Right renal pelvis (tissue), 4 donors: ENCODE results near the gene MRPL54. TPM values are rescaled to one million over a fixed set of nuclear protein-coding genes. Genes with fewer than 3 reads are reported as not detected.

ENCODE experiments used
- DNase-seq, 4 donors: peaks; one replicate each; pipeline ENCODE4 v3.0.0-alpha.2; 2013; ENCODE audit warnings: low read depth in 4 of 4, low spot score in 3 of 4, missing footprints in 1 of 4
- polyA plus RNA-seq, 4 donors: library from polyadenylated mRNA; unstranded; fragments of 120-200 nt; gene quantifications; one replicate each; pipeline ENCODE4 v1.2.1, GENCODE V29; 2013; ENCODE audit not compliant: insufficient read length in 4 of 4

Gene MRPL54
- polyA plus RNA-seq, 4 donors, result 32.1 to 43.9 (median 38.1) TPM

DNA sequence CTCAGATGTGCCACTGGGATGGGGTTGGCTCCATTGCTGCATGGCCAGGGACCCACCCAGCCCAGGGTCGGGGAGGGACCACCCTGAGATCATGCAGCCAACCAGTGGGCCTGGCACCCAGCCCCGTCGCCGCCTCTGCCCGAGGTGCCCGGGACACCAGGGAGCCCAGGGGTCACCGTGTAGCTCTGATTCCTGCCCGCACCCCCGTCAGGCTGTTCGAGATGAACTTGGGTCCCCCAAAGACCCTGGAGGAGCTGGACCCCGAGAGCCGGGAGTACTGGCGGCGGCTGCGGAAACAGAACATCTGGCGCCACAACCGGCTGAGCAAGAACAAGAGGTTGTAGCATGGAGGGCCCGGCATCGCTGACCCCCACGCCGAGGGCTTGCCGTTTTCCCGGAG, 4.6 kb downstream of the MRPL54 start:
- no peak for DNase-seq

DNA sequence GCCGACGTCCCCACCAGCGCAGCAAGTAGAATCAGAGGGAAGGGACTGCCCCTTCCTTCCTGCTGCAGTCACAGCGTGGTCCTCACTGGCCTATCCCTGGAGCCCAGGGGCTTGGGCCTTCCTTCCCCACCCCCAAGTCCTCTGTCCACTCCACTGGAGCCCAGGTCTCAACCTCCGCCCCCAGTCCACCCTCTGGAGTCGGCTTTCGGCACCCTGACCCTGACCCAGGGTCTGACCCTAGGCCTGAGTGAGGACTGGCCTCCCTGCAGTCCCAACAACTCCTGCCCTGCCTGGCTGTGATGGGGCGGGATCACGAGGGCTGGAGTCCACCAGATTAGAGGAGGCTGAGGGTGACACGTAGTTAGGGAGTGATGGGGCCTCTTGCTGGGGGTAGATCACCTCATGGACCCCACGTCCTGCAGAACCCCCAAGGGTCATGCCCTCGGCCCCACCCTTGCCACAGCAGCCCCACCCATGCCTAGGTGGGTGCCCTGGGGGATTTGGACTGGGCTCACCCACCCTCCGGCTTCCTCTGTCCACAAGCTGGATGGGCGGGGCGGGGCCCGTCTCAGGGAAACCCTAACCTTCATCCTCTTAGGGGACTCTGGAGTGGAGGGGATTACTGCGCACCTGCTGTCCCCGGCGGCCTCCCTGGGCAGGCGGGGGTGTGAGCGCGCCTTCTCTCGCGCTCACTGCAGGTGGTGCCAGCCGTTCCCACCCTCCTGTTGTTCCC, 5.7 kb downstream of the MRPL54 start:
- DNase-seq, result no peak

DNA sequence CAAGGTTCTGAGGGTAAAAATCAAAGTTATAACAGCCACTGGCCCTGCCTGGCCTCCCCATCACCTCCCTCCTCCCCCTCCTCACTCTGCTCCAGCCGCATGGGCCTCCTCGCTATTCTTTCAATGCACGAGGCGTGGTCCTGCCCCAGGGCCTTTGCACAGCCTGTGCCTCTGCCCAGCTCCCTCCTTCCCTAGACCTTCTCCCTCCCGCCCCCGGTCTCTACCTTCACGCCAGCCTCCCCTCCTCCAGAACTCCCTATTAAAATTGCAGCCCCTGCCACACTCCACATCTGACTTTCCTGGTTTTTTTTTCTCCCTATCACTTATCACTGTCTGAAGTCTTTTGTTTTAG, 6.2 kb downstream of the MRPL54 start:
- DNase-seq, result no peak

DNA sequence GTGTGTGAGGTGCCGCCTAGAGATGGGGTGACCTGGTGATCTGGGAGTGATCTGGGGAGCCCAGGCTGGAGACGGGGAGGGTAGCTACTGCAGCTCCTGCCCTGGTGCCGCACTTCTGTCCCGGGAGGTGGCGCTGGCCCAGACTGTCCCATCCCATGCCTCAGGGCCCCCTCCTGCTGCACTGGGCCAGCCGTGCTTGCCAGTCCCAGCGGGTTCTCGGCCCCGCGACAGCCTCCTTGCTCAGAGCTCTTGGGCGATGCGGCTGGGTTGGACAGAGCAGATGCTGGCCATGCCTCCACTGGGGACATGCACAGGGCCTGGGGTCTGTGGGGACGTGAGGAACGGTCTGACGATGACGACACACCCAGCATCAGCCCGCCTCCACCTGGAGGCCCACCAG, 7.0 kb downstream of the MRPL54 start:
- no peak for DNase-seq

DNA sequence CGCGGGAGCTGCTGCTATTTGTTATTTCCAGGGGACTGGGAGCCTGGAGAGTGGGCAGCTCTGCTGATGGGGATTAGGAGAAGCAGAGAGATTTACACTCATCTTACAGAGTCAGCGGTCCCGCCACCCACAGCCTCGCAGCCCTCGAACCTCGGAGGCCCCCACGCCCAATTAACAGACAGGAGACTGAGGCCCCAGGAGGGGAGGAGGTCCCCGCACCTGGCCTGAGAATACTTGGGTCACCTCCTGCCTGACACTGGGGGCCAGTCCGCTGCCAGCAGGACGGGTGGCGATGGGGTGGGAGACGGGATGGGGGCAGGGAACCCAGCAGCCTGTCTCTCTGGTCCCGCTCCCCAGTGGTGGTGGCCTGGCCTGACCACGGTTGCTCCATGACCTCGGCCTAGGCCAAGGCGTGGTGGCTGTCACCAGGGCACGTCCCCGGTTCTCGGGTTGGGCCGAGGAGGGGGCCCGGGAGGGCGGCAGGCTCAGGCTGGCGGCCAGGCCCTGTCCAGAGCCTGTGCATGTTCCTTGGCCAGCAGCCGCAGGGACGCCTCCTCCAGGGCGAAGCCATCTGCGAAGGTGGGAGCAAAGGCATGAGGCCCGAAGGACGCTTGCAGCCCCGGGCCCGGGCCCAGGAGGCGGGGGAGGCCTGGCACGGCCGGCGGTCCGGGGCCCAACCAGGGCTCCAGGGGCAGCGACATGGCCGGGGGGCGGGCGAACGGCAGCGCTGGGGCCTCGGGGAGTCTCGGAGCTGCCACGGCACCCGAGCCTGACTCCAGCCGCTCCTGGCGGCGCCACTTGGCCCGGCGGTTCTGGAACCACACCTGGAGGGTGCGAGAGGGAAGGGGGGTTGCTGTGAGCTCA, 7.9 kb downstream of the MRPL54 start:
- DNase-seq, result no peak

DNA sequence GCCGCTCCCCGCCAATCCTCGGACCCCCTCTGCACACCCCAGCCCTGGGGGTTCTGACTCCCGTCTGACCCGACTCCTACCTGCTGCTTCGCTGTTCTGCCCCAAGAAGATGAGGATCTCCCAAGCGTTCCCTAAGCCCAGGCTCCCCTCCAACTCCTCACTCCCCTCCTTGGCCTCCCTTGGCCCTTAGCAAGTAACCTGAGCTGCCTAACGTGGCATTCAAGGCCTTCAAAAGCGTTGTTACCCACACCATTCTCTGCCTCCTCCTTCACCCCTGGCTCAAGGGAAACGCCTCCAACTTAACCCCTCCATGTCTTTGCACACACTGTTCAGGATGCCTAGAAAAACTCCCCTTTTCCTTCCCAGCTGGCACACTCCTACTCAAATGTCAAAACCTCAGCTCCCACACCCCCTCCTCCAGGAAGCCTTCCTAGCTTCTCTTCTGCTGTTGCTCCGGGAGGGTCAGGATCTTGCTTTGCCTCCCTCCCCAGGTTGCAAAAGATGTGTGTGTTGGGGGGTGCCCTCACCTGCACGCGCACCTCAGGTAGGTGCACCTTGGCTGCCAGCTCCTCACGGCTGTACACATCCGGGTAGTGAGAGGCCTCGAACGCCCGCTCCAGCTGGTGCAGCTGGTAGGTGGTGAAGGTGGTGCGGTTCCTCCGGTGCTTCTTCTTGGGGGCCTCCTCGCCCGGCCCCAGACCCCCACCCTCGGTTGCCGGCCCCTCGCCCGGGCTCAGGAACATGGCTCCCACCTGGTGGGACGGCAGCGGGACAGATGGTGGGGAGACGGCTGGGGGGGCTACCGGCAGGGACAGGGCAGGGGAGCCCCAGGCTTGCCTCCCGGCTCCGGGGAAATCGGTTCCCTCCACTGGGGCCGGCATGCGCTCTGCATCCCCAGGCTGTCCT, 8.8 kb downstream of the MRPL54 start:
- DNase-seq, result no peak

DNA sequence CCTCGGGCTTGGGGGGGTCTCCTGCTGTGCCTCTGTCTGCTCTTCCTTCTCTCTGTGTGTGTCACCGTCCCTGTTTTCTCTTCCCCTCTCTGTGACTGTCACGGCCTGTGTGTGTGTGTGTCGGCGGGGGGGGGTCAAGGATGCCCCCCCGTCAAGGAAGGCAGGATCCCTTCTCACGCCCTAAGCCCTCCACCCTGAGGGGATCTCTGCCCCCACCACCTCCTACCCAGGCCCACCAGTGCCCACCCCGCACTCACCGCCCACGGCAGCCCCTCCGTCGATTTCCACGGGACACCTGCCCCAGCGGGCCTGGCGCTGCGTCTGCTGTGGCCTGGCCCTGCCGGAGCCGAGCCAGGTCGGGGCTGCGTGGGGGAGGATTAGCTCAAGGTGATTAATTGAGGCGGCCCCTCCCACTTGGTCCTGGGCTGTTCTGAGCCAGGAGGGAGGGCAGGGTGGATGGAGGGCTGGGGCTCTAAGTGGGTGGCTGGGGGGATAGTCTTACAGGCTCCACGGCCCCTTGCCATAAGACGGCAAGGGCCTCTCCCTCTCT, 9.5 kb downstream of the MRPL54 start, which contains the start of gene RAX2:
Gene RAX2, minus strand, starts transcription at position 323 of the 550 bp plus-strand sequence. CDS start 486 bp downstream, outside the sequence.
- peak in 1 of 4 donors; percentile 26 for DNase-seq

DNA sequence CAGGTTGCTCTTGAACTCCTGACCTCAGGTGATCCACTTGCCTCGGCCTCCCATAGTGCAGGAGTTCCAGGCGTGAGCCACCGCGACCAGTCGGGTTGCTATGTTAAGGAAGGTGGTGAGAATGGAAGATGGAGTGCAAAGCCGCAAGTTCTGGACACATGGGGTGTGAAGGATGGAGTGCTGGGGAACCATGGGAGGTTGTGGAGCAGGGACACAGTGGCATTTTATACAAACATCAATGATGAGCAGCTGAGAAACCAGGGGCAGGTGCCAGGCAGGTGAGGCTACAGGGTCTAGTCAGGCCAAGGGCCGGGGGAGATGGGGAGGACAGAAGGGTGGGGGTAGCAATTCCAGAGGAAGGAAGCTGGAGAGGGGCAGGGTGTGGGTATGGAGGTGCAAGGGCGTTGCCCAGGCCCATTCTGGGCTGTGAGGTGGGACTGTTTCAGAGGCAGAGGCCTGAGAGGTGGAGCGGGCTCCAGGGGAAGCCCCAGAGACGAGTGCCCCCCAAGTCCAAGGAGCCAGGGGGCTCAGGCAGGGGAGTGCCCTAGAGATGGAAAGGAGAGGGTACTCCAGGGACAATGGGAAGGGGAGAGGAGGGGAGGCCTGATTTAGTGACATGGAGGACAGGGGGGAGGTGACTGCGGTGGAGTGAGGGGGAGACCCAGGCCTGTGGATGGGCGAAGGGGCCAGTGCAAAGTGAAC, 11.5 kb downstream of the MRPL54 start:
- no peak for DNase-seq

DNA sequence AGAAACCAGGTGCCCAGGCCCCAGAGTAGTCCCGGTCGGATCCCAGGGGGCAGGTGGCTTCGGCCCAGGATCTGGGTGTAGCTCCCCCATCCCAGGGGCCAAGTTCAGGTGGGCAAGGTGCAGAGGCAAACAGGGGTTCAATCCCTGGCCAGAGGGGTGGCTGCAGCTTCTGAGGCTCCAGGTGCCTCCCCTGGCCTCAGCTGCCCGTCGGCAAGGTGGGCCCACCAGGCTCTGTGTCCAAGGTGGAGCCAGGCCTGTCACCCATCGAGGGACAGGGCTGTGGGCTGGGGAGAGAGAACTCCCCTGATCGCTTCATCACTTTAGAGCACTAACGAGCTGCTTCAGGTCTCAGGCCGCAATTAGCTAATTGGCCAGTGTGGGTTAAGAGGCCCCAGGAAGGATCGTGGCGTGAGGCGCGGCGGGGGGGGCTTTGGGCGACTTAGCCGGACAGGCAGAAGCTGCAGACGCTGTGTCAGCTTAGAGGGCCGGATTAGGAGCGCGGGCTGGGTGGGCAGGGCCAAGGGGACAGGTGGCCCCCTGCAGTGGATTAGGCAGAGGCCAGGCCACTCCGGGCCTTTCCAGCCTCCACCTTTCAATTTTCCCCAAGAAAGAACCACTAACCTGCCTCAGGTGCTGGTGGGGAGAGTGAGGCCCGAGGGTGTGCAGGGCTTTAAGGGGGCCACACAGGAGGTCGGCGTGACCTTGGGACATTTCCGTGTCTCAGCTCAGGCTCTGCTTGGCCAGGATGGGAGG, 12.3 kb downstream of the MRPL54 start:
- DNase-seq, result no peak

DNA sequence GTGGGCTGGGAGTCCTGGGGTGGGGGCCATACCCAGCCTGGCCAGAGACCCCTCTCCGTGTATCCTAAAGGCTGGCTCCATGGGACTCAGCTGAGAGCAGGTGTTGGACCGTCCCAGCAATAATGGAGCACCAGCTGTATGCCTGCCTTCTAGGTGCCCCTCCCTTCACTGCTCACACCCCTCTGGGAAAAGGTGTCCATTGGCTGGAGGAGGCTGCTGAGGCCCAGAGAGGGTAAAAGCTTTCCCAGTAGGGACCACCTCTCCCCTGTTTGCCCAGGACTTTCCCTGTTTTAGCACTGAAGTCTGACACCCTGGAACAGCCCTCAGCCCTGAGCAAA, 12.9 kb downstream of the MRPL54 start:
- DNase-seq, result no peak

DNA sequence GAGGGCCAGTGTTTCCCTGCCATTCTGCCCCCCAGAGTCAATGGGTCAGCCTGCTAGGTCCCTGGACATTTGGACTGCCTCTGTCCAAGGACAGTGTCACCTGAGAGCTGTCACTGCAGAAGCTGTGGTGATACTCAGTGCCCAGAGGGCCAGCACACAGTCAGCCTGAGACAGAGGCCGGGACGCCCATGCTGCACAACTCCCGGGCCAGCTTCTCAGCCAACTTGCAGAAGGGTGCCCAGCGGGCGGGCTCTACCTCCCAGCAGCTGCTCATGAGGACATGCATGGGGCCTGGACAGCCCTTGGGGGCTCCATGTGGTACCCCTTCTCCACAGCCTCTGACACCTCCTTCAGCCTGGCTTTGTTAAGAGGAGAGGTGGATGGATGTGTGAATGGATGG, 13.3 kb downstream of the MRPL54 start:
- no peak for DNase-seq

DNA sequence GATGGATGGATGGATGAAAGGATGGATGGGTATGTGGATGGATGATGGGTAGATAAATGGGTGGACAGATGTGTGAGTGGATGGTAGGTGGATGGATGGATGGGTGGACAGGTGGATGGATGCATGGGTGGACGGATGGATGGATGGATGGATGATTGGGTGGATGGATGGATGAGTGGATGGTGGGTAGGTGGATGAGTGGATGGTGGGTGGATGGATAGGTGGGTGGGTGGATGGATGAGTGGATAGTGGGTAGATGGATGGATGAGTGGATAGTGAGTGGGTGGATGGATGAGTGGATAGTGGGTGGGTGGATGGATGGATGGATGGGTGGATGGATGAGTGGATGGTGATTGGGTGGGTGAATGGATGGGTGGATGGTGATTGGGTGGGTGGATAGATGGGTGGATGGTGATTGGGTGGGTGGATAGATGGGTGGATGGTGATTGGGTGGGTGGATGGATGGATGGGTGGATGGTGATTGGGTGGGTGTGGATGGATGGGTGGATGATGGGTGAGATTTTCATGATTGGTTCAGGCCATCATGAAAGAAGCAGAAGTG, 14.1 kb downstream of the MRPL54 start:
- DNase-seq, result no peak

DNA sequence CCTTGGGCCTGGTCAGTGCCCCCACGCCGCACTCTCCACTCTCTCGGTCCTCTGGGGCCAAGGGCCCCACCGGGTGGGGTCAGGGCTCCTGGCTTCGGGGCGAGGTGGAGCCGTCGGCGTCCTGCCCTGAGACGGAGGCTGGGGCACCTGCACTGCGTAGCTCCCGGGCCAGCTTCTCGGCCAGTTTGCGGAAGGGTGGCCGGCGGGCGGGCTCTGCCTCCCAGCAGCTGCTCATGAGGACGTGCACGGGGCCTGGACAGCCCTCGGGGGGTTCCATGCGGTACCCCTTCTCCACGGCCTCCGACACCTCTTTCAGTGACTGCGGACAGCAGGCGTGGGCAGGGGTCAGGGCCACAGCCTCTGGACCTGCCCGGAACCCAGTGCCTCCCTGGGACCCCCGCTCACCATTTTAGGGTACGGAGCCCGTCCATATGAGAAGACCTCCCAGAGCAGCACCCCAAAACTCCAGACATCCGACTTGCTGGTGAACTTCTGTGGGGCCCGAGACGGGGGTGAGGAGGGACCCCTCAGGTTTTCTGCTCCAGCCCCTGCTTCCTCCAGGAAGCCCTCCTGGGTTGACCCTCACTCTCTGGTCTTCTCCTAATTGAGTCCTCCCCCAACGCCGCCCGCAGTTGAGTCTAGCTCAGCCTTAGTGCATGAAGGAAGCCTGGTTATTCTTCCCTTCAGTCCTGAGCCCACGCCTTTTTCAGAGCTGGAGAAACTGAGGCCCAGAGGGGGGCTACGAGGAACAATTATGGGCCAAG, 15.8 kb downstream of the MRPL54 start:
- DNase-seq, result no peak

DNA sequence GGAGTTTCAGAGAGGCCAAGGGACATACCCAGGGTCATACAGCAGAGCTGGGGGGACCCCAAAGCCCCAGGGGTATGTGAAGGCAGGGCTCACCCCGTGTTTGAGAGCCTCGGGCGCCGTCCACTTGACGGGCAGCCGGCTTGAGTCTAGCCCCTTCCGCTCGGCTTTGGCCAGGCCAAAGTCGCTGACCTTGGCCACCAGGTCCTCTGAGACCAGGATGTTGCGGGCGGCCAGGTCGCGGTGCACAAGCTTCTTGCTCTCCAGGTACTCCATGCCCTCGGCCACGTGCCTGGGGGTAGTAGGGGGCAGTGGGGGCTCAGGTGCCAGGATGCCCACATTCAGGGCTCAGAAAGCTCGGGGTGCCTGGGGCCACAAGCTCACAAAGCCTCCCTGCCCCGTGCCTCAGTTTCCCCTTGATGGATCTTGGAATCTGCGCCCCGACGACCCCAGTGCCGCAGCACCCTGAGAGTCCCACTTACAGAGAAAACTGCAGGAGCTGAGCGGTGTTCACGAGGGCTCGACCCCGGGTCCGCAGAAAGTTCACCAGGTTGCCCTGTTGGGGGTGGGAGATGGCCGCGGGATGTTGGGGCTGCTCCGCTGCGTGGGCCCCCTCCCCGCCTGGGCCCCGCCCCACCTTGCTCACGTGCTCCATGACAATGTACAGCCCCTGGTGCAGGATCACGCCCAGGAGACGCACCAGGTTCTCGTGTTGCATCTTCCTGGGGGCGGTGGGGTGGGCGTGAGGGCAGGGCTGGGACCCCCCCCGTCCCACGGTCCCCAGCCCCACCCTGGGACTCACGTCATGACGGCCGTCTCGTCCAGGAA, 16.6 kb downstream of the MRPL54 start:
- DNase-seq, result no peak

DNA sequence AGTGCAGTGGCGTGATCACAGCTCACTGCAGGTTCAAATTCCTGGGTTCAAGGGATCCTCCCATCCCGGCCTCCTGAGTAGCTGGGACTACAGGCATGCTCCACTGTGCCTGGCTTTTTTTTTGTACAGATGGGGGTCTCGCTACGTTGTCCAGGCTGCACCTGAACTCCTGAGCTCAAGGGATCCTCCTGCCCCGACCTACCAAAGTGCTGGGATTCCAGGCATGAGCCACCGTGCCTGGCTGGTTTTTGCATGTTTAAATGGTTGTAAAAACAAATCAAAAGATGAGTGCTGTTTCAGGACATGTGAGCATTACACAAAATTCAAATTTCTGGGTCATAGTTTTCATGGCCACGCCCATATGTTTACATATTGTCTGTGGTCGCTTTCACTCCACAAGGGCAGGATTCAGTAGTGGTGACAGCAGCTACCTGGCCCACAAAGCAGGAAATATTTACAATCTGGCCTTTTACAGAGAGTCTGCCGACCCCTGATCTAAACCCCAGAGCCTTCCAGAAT, 18.4 kb downstream of the MRPL54 start:
- no peak for DNase-seq

DNA sequence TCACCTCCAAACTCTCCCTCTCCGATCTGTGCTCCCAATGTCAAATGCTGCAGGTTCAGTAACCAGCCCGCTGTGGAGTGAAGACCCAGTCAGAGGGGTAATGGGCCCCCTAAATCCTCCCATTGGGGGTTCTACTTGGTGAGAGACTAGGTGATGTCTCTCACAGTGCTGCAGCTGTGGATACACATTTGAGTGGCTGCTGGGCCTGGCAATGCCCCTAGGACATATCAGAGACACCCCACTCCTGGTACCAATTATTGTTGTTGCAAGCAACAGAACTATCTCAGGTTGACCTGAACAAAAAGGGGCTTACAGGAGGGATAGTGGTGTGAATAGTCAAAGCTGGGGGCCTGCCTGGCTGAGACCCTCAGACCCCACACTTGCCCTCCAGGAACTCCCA, 19.1 kb downstream of the MRPL54 start:
- DNase-seq, result no peak

DNA sequence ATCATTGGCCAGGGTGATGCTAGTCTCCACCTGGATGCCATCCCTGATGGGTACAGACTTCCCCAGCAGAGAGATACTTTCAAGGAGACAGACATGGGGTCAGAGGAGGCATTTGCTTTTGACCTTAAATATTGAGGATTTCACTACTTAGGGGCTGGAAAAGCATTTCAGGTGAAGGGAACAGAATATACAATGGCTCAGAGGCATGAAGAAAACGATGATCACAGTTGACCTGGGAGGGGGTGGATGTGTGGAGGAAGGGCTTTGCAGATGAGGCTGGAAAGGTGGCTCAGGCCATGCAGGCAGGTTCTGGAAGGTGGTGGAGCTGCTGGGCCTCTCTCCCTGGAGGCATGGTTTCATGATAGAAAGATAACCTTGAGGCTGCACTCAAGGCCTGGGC, 19.8 kb downstream of the MRPL54 start:
- no peak for DNase-seq
